ENCODE measurements around the gene INTS13. TPM values are rescaled to one million over a fixed set of nuclear protein-coding genes. Genes with fewer than 3 reads are reported as not detected.

Gene INTS13
- polyA plus RNA-seq, 3 donors = 4.6 to 8.0 (median 7.5) TPM

GRCh38 chr12:26939192-26939832 is 1.5 kb upstream of the INTS13 start:
- H3K4me1 ChIP-seq (ENCODE audit: control insufficient read depth in 1 of 2, insufficient read depth in 2 of 2, low read length in 2 of 2) = peaks cover 39 to 58% of the 10 kb centered on the region in 2 donors
- 0% methylated on average over 6 of the region's 9 CpGs for WGBS (ENCODE audit: insufficient coverage)

GRCh38 chr12:26938701-26939062 is 901 bp upstream of the INTS13 start:
- Histone ChIP-seq H3K9ac (ENCODE audit: insufficient read depth, low read length, poor library complexity, severe bottlenecking) (peak overlapping the region; percentile 95), H3K4me3 (replicated peaks in 1 of 3; ENCODE audit: low read depth in 2 of 3, low read length in 3 of 3) (peak overlapping the region; percentile 80 to 93 (median 90)), H3K27ac (ENCODE audit: low read depth in 1 of 2, low read length in 2 of 2) (peak overlapping the region; percentile 92 to 93), H3K36me3 (replicated peaks in 1 of 2; ENCODE audit: control insufficient read depth in 1 of 2, insufficient read depth in 2 of 2, low read length in 2 of 2) (no peaks in the 10 kb centered on the region), H3K4me2 (replicated peaks; ENCODE audit: extremely low read depth, low read length, poor library complexity, severe bottlenecking) (peak overlapping the region; percentile 89), H3K9me3 (replicated peaks in 1 of 2; ENCODE audit: control insufficient read depth in 1 of 2, insufficient read depth in 1 of 2, low read length in 2 of 2) (no peaks in the 10 kb centered on the region), H2AFZ (ENCODE audit: insufficient read depth, low read depth, low read length, poor library complexity, severe bottlenecking) (peak overlapping the region; percentile 85), H3K27me3 (ENCODE audit: control insufficient read depth in 2 of 2, insufficient read depth in 2 of 2, low read length in 2 of 2) (no peaks in the 10 kb centered on the region), H3K79me2 (ENCODE audit: insufficient read depth, low read length) (peaks cover 97% of the 10 kb centered on the region), H3K4me1 (ENCODE audit: control insufficient read depth in 1 of 2, insufficient read depth in 2 of 2, low read length in 2 of 2) (peaks cover 39 to 58% of the 10 kb centered on the region in 2 donors), H4K20me1 (ENCODE audit: insufficient read depth, low read length) (peaks cover 38% of the 10 kb centered on the region)
- H3K36me3 Mint-ChIP-seq = peaks cover 2 to 6% of the 10 kb centered on the region in 2 donors
- peaks cover 62% of the 10 kb centered on the region for H3K4me1 Mint-ChIP-seq
- H3K27ac Mint-ChIP-seq = peak overlapping the region; percentile 97 to 100 (median 100)
- no peak for TF ChIP-seq CTCF (IDR thresholded peaks at IDR 0.05)
- peaks cover 0 to 3% (median 0%) of the 10 kb centered on the region in 7 donors for H3K9me3 Mint-ChIP-seq
- under 1% methylated on average over 28 of the region's 28 CpGs for WGBS (ENCODE audit: insufficient coverage)
- peaks cover 0 to 2% (median 0%) of the 10 kb centered on the region in 3 donors for H3K27me3 Mint-ChIP-seq (ENCODE audit: low read depth in 3 of 3)
- H3K4me3 Mint-ChIP-seq = peak overlapping the region; percentile 96 to 98
- DNase-seq = peak in 2 of 3 donors; percentile 12 to 34
- intact Hi-C loops (cut with micrococcal nuclease) = loop anchor here (2.0 to 5.0 kb wide), 4 partner anchors 14 to 106 kb away; partner anchors contain the start of genes TM7SF3 (in 2 of the 2) and ITPR2 (in 1 of the 2)

More at GRCh38 chr12:26939192-26939832, 1.5 kb upstream of the INTS13 start:
- peak in 2 of 3 donors; percentile 24 to 26 for DNase-seq
- H3K36me3 Mint-ChIP-seq = peaks cover 2 to 5% of the 10 kb centered on the region in 2 donors
- Histone ChIP-seq H3K4me2 (replicated peaks; ENCODE audit: extremely low read depth, low read length, poor library complexity, severe bottlenecking) (peak overlapping the region; percentile 89), H3K27me3 (ENCODE audit: control insufficient read depth in 2 of 2, insufficient read depth in 2 of 2, low read length in 2 of 2) (no peaks in the 10 kb centered on the region), H3K9me3 (replicated peaks in 1 of 2; ENCODE audit: control insufficient read depth in 1 of 2, insufficient read depth in 1 of 2, low read length in 2 of 2) (no peaks in the 10 kb centered on the region), H3K27ac (ENCODE audit: low read depth in 1 of 2, low read length in 2 of 2) (peak overlapping the region; percentile 92 to 93), H3K36me3 (replicated peaks in 1 of 2; ENCODE audit: control insufficient read depth in 1 of 2, insufficient read depth in 2 of 2, low read length in 2 of 2) (no peaks in the 10 kb centered on the region), H3K79me2 (ENCODE audit: insufficient read depth, low read length) (peaks cover 98% of the 10 kb centered on the region), H2AFZ (ENCODE audit: insufficient read depth, low read depth, low read length, poor library complexity, severe bottlenecking) (peak overlapping the region; percentile 85), H3K9ac (ENCODE audit: insufficient read depth, low read length, poor library complexity, severe bottlenecking) (peak overlapping the region; percentile 95), H4K20me1 (ENCODE audit: insufficient read depth, low read length) (peaks cover 45% of the 10 kb centered on the region), H3K4me3 (replicated peaks in 1 of 3; ENCODE audit: low read depth in 2 of 3, low read length in 3 of 3) (peak overlapping the region; percentile 80 to 93 (median 90))
- H3K27ac Mint-ChIP-seq = peak overlapping the region; percentile 97 to 100 (median 100)
- peaks cover 0 to 3% (median 0%) of the 10 kb centered on the region in 7 donors for H3K9me3 Mint-ChIP-seq
- TF ChIP-seq CTCF (IDR thresholded peaks at IDR 0.05) = no peak
- H3K4me3 Mint-ChIP-seq = peak overlapping the region; percentile 96 to 98
- intact Hi-C loops (cut with micrococcal nuclease) = loop anchor here (2.0 to 5.0 kb wide), 4 partner anchors 13 to 107 kb away; partner anchors contain the start of genes TM7SF3 (in 2 of the 2) and ITPR2 (in 1 of the 2)
- H3K4me1 Mint-ChIP-seq = peaks cover 67% of the 10 kb centered on the region
- H3K27me3 Mint-ChIP-seq (ENCODE audit: low read depth in 3 of 3) = peaks cover 0 to 2% (median 0%) of the 10 kb centered on the region in 3 donors
